Hindlimb muscle (tissue), 1 donor: Measurements from ENCODE around the gene CASP9. TPM values are rescaled to one million over a fixed set of nuclear protein-coding genes. Genes with fewer than 3 reads are reported as not detected.
"Not testable (repeated sequence)": the region's sequence is repeated elsewhere in the genome, so short reads cannot be mapped to it uniquely, and the experiment has no call there.

Experiments used
- DNase-seq: peaks from one replicate; pipeline ENCODE4 v3.0.0-alpha.2; 2013
- polyA plus RNA-seq: library from polyadenylated mRNA; unstranded; fragments of 120-200 nt; gene quantifications from one replicate; pipeline ENCODE4 v1.2.1, GENCODE V29; 2013; ENCODE audit not compliant: insufficient read length

CASP9 gene
- polyA plus RNA-seq, 1 donor: 21.9 TPM

DNA sequence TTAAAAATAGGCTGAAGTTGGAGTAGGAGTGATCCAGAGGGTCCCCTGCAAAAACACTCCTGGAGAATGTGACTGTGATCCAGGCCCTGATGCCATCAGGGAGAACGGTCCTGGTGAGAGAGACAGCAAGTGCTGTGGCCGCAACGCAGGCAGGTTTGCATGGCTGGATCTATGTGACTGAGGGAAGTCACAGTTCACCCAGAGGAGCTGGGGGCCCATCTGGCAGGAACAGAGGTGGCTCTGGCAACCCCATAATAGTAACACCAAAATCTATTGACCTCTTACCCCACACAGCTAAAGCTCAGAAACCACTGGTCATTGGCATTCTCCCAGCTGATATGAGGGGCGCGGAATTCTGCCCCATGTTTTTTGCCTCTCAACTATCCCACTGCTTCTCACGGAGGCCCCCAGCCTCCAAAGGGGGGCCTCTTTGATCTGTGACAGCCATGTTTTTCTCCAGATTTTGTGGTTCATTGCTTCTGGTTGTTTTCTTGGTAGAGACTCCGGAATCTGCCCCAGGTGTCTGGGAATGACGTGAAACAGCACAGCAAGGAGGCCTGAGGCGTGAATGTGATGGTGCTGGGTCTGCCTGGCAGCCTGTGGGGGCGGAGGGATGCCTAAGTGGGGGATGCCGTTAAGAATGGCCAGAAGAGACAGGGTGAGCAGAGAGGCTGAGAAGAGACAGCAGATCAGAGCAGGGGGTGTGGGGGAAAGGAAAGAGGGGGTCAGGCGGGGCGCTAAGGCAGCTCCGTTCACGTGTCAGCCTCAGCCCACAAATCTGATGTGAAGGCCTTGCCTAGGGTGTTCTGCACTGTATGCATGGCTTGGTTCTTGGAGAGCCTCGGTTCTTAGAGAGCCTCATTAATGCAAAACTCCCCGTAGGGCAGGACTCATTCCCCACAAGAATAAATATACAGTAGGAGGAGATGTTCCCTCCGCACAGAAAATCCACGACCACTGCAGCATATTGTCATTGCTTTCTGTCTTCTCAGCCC, 23.5 kb downstream of the CASP9 start:
- DNase-seq: no peak

DNA sequence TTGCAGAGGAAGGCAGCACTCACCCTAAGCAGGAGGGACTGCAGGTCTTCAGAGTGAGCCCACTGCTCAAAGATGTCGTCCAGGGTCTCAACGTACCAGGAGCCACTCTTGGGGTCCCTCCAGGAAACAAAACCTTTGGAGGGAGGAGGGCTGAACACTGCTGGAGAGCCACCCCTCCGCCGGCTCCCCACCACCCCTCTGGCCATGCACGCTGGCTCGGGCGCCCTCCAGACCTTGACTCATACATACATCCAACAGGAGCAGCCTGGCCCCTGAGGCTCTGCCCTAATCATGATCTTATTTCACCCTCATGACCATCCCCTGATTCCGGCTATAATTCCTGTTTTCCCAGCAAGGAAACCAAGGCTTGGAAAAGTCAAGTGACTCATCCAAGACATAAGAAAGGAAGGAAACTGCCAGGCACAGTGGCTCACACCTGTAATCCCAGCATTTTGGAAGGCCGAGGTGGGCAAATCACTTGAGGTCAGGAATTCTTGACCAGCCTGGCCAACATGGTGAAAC, 30.1 kb downstream of the CASP9 start:
- no peak for DNase-seq

DNA sequence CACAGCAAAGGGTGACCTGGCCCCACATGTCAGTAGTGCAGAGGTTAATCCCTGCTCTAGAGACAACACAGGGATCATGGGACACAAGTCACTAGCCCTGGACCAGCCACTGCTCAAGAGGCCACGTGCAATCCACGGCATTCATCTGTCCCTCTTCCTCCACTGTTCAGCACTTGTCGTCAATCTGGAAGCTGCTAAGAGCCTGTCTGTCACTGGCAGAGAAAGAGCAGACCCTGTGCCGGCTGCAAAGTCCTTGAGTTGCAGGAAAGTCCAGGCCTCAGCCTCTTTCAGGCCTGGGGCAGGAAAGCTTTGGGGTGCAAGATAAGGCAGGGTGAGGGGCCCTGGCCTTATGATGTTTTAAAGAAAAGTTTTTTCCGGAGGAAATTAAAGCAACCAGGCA, 31.4 kb downstream of the CASP9 start:
- DNase-seq: no peak

DNA sequence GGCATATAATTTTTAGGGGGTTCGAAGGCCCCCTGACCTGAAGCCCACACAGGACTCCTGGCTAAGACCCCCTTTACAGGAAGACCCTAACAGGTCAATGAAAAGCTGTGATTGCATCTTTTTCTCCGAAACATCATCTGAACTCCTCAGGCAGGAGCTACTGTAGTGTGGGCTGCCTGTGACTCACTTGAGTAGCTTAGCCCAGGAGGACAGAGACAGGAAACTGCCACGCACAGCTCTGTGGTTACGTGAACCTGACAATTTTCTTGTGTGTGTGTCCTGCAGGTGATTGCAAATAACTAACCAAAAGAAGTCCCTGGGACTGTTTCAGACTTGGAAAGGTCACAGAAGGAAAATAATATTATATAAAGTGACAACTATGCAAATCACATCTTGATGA, 33.0 kb downstream of the CASP9 start:
- DNase-seq: not testable (repeated sequence)

DNA sequence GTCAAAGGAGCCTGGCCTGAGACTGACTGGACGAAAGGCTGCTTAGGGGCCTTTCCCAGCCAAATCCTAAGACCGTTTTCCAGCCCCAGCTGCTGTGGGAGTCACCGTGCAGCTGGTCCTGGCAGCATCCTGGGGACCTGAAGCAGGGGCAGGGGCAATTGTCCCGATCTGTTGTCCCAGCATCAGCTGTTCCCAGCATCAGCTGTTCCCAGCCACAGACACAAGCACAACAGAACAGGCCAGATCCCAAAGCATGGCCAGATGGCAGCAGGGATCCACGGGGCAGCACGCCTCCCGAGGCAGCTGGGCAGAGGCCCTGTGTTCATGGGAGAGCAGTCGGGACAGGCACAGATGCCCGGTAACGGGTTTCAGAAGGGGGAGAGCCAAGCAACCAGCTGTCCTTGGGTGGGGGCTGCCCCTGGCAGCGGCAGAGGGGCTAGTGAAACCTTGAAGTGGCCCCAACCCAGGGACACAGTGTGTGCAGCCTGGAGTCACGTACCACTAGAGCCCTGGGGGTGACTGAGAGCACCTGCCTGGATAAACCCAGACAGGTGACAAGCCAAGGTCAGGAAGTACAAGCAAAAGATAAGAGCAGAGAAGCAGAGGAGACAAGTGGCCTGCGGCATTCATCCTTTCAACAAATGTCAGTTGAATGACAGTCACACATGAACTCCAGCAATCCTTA, 34.8 kb downstream of the CASP9 start:
- peak; percentile 52 for DNase-seq

DNA sequence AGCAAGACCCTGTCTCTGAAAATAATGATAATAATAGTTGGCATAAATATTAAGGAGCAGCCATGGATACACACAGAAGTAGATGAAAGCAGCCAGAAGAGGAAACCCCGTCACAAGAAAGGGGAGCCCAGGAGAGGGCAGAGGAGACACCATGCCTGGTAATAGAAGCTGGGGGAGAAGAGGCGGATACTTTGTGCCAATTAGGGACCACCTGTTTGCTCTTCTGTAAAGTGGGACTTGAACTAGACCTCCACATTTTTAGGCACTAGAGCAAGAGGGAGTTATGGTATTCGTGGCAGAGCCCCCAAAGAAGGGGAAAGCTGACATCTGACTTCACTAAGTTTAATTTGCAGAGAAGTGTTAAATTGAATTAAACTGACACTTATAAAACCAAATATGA, 35.6 kb downstream of the CASP9 start:
- DNase-seq: no peak

DNA sequence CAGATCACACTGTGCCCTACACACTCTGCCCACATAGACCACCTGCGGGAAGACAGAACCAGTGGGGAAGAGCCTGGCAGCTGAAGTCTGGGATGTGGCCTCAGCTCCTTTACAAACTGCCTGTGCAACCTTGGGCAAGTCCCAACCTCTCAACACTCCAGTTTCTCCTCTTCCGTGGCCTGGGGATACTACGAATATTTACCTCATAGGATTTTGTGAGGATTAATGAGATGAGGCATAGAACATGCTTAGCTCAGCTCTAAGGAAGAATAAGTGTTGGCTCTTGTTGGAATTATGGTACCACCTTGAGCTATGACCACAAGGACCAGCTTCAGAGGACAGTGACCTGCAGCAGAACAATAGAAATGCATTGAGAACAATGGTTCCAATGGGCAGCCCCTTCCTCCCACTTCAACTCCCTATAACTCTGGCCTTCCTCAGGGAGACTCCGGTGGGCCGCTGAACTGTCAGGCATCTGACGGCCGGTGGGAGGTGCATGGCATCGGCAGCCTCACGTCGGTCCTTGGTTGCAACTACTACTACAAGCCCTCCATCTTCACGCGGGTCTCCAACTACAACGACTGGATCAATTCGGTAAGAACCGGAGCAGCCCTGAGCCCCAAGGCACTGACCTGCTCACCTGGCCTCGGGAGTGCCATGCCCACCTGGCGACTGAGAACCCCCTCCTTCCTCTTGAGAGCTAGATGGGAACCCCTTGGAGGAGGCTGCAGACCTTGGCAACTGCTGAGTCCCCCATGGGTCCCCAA, 37.0 kb downstream of the CASP9 start:
- DNase-seq: not testable (repeated sequence)

DNA sequence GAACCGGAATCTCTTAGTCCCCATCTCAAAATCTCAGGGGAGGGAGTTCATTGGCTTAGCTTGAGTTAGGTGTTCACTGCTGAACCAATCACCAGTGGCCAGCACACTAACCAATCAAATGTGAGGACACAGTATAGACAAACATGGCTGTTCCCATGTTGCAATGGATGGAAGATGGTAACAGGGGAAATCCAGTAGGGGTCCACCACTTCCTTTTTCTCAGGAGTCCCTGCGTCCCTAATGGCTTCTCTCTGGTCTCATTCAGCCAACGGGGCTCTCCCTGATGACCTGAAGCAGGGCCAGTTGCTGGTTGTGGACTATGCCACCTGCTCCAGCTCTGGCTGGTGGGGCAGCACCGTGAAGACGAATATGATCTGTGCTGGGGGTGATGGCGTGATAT, 38.4 kb downstream of the CASP9 start:
- no peak for DNase-seq

DNA sequence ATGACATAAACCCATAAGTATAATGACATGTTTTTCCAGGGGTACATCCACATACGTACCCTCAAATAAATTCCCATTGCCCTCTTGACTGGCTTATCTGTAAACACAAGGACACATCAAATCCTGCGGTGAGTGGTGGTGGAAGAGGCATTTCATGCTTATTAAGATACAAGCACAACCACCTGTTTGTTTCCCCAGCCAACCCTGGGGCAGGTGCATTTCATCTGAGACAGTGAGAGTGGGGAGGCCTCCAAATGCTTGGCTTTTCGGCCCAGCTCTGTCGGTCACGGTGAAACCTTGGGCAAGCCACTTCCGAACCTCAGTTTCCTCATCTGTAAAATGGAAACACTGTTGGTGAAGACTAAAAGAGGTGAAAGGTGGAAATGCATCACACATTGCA, 39.6 kb downstream of the CASP9 start:
- DNase-seq: not testable (repeated sequence)

DNA sequence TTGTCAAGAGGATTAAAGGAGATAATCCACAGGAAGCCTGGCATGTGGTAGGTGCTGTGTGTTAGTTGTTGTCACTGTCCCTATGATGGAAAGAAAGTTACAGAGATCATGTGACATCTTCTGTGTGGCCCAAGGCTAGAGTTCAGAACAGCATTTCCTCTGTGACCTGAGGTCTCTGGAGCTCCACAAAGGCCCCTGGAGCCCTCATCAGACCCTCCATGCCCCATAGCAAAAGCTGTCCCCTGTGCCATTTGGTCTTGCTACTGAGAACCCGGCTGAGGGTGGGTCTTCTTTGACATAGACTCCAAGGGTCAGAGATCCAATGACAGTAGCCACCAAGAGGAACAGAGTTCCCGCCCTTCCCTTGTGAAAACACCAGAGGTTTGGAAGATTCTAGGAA, 40.0 kb downstream of the CASP9 start:
- DNase-seq: no peak

DNA sequence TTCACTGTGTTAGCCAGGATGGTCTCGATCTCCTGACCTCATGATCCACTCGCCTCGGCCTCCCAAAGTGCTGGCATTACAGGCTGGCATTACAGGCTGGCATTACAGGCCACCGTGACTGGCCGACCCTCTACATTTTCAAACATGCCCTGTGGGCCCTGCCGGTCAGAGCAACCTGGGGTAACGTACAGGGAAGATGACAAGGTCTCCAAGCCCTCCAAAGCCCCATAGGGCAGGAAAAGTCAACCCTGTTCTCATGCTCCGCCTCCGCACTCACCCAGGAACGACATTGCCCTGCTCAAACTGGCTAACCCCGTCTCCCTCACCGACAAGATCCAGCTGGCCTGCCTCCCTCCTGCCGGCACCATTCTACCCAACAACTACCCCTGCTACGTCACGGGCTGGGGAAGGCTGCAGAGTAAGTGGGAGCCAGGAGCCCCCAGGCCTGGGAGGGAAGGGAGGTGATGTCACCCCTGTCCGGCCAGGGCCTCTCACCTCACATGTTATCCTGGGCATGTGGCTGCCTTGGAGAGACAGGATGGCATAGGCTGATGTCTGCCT, 41.0 kb downstream of the CASP9 start:
- DNase-seq: not testable (repeated sequence)

DNA sequence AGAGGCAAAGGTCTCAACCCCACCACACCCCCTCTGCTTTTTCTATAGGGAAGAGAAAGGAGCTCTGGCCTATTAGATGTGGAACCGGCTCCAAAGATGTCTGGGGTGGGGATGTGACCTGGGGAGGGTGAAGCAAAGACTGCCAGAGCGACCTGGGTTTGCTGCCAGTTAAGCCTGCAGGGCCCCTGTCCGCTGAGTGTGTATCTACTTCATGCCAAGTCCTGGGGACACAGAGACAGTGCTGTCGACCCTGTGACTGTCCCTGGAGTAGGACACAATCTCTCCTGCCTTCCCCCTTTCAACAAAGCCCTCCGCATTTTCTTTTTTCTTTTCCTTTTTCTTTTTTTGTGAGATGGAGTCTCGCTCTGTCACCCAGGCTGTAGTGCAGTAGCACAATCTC, 41.6 kb downstream of the CASP9 start:
- not testable (repeated sequence) for DNase-seq

DNA sequence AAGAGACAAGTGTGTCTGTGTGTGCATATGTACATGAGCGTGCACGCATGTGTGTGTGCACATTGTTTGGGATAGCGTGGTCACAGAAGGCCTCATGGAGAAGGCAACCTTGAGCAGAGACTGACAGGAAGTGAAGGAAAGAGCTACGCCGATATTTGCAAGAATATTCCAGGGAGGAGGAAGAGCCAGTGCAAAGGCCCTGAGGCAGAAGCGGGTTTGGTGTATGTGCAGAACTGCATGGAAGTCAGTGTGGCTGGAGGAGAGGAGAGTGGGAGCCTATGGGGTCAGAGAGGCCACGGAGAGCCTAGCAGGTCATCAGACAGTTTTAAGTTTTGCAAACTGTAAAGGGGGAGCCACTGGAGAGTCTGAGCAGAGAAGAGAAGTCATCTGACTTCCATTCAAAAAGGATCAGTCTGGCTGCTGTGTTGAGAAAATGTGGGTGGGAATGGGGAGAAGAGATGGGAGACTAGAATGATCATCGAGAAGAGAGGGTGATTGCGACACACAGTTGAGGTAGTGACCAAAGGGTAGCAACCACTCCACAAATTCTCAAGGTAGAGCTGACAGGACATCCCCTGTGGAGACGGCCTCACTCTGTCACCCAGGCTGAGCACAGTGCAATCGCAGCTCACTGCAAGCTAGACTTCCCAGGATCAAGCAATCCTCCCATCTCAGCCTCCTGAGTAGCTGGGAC, 44.2 kb downstream of the CASP9 start:
- DNase-seq: no peak

DNA sequence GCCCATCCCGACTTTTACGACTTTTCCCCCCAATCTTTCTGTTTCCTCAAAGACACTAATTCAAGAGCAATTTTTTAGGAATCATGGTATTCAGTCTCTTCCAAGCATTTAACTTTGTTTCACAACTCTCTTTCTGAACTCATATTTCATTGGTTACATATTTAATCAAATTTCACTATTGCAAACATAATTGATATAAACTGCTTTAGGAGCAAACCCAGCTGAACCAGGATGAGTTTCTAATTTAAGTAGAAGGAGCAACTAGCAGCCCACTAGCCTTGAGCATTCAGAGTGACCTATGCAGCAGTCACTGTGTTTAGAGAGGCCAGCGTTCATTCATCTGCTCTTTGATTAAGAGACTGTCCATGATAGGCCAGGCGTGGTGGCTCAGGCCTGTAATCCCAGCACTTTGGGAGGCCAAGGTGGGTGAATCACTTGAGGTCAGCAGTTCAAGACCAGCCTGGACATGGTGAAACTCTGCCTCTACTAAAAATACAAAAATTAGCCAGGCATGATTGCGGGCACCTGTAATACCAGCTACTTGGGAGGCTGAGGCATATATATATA, 46.3 kb downstream of the CASP9 start:
- DNase-seq: no peak

DNA sequence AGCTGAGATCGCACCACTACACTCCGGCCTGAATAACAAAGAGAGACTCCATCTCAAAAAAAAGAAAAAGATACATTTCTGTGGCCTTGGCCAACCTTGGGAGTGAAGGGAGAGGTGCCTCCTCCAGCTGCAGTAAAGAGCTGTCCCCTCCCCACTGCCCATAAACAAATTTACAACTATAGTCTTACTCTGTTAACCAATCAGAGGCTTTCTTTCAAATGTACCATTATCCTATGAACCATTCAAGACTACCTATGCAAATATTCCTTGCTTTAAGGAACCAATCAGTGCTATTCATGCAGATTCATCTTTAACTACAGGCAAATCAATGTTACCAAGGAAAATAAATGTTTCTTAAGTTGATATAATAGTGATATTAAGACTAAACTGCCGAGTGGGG, 47.1 kb downstream of the CASP9 start:
- no peak for DNase-seq

DNA sequence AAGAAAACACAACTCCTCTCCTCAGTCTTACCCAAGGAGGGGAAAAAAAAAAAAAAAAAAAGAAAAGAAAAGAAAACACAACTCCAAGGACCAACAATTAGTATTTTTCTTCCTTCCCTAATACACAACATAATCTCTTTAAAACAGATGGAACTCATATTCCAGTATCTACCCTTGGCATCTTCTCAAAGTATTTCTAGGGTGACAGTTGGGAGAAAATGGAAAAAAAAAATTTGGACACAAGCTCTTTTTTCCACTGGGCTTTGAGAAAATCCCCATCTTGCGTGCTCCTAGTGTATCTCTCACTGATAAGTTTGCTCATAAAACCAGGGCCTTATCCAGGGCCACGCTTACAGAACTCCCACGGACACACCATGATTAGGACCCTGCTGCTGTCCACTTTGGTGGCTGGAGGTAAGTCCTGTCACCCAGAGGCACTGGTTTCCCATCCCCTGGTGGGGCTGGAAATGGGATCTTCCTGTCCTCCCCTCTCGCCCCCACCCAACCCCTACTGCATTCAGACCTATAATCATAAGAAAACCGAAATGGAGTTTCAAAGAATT, 48.2 kb downstream of the CASP9 start, which contains the start of gene CELA2B:
CELA2B (plus strand) TSS at position 353 of the 563 bp plus-strand sequence; CDS start at position 375, 22 bp downstream.
- DNase-seq: no peak

DNA sequence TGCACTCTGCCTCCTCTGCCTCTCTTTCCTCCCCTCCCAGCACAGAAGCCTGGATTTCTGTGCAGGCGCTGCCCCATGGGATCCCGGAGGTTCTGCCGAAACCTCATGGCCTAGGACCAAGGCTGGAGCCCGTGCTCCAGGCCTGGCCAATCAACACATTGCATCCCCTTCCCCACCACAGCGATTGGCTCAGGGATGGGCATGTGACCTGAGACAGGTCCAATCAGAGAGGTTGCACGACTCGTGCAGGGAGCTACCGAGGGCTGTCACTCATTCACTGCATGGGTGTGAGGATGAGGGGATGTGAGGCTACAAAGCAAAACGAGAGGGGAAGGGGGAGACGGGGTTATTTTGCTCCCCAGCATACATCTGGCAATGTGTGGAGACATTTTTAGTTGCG, 51.4 kb downstream of the CASP9 start:
- DNase-seq: no peak

DNA sequence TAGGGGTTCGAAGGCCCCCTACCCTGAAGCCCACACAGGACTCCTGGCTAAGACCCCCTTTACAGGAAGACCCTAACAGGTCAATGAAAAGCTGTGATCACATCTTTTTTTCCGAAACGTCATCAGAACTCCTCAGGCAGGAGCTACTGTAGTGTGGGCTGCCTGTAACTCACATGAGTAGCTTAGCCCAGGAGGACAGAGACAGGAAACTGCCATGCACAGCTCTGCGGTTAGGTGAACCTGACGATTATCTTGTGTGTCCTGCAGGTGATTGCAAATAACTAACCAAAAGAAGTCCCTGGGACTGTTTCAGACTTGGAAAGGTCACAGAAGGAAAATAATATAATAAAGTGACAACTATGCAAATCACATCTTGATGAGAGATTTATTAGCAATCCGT, 52.3 kb downstream of the CASP9 start:
- not testable (repeated sequence) for DNase-seq

DNA sequence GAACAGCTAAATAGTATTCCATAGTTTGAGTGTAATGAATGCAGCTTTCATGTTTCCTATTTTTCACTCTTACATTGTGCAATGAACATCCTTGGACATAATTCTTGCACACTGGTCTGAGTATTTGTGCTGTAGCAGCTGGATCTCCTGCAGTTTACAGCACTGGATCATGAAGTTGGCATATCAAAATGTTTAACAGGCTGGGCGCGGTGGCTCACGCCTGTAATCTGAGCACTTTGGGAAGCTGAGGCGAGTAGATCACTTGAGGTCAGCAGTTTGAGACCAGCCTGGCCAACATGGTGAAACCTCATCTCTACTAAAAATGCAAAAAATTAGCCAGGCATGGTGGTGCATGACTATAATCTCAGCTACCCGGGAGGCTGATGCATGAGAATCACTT, 52.9 kb downstream of the CASP9 start:
- DNase-seq: not testable (repeated sequence)

DNA sequence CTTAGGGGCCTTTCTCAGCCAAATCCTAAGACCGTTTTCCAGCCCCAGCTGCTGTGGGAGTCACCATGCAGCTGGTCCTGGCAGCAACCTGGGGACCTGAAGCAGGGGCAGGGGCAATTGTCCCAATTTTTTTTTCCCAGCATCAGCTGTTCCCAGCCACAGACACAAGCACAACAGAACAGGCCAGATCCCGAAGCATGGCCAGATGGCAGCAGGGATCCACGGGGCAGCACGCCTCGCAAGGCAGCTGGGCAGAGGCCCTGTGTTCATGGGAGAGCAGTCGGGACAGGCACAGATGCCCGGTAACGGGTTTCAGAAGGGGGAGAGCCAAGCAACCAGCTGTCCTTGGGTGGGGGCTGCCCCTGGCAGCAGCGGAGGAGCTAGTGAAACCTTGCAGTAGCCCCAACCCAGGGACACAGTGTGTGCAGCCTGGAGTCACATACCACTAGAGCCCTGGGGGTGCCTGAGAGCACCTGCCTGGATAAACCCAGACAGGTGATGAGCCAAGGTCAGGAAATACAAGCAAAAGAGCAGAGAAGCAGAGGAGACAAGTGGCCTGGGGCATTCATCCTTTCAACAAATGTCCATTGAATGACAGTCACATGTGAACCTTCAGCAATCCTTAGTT, 54.1 kb downstream of the CASP9 start:
- DNase-seq: peak; percentile 44
